ENCODE data around the gene ISY1.

DNA sequence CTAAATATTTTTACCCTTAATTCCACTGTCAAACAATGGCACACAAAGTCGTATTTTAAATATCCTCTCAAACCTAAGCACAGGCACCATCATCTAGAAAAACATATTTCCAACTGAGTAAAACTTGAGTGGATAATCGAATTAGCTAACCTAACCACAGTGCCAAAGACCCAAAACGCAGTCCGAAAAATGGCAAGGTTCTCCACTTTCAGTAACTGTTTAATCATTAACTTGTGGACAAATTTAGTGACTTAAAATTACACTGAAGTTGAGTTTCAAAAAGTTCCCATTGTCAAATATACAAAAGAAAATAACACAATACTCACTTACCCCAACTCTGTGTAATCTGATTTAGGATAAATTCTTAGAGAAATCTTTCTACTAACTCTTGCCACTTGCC is 12.9 kb upstream of the ISY1 start:
- TF ChIP-seq, protein P1, sequence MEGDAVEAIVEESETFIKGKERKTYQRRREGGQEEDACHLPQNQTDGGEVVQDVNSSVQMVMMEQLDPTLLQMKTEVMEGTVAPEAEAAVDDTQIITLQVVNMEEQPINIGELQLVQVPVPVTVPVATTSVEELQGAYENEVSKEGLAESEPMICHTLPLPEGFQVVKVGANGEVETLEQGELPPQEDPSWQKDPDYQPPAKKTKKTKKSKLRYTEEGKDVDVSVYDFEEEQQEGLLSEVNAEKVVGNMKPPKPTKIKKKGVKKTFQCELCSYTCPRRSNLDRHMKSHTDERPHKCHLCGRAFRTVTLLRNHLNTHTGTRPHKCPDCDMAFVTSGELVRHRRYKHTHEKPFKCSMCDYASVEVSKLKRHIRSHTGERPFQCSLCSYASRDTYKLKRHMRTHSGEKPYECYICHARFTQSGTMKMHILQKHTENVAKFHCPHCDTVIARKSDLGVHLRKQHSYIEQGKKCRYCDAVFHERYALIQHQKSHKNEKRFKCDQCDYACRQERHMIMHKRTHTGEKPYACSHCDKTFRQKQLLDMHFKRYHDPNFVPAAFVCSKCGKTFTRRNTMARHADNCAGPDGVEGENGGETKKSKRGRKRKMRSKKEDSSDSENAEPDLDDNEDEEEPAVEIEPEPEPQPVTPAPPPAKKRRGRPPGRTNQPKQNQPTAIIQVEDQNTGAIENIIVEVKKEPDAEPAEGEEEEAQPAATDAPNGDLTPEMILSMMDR (IDR thresholded peaks at IDR 0.05): no peak
- TF ChIP-seq POLR2A (IDR thresholded peaks at IDR 0.05): no peak
